ENCODE data around the gene SEC23B.
"Not testable (repeated sequence)": the region's sequence is repeated elsewhere in the genome, so short reads cannot be mapped to it uniquely, and the experiment has no call there.

Gene SEC23B

DNA sequence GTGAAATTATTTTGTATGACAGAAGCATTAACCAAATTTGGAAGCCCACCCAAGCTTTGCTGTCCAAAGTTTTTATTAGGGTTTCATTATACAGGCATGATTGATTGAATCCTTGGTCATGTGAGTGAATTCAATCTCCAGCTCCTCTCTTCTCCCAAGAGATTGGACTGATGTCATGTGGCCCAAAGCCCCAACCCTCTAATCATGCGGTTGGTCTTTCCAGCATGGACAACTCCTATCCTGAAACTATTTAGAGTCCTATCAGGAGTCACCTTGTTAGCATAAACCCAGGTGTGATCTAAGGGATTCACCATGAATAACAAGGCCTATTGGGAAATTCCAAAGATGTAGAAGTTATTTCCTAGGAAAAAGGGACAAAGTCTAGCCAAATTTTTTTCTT, 29.9 kb upstream of the SEC23B start:
- ChIA-PET POLR2A (no interaction called here), CTCF (interaction anchor here (2.3 kb wide), 1 partner anchor 11 kb away, joined by 4 read pairs; the partner anchor contains the start of genes DZANK1 and POLR3F)

DNA sequence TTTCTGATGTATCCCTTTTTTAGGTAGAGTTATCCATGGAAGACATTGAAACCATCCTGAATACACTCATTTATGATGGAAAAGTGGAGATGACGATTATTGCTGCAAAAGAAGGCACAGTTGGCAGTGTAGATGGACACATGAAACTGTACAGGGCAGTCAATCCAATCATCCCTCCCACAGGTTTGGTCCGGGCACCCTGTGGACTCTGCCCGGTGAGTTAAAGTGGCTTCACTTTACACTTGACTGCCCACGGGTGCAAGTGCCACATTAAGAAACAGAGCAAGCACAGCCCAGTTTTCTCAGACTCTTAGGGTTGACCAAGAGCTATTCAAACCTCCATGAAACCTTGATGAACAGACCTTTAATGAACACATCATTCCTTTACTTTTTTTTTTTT, 26.1 kb upstream of the SEC23B start:
- CTCF ChIA-PET: interaction anchor here (1.1 kb wide), 1 partner anchor 11 kb away, joined by 4 read pairs; no protein-coding TSS in a partner anchor
- POLR2A ChIA-PET: no interaction called here
- TF ChIP-seq, protein P1, sequence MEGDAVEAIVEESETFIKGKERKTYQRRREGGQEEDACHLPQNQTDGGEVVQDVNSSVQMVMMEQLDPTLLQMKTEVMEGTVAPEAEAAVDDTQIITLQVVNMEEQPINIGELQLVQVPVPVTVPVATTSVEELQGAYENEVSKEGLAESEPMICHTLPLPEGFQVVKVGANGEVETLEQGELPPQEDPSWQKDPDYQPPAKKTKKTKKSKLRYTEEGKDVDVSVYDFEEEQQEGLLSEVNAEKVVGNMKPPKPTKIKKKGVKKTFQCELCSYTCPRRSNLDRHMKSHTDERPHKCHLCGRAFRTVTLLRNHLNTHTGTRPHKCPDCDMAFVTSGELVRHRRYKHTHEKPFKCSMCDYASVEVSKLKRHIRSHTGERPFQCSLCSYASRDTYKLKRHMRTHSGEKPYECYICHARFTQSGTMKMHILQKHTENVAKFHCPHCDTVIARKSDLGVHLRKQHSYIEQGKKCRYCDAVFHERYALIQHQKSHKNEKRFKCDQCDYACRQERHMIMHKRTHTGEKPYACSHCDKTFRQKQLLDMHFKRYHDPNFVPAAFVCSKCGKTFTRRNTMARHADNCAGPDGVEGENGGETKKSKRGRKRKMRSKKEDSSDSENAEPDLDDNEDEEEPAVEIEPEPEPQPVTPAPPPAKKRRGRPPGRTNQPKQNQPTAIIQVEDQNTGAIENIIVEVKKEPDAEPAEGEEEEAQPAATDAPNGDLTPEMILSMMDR (IDR thresholded peaks at IDR 0.05; ENCODE audit: control extremely low read depth, extremely low read depth, low read depth, missing control alignments): no peak
- DNase-seq (ENCODE audit: extremely low spot score): no peak

More for the DNA sequence above, 29.9 kb upstream of the SEC23B start:
- TF ChIP-seq, protein P1 (IDR thresholded peaks at IDR 0.05; ENCODE audit: control extremely low read depth, extremely low read depth, low read depth, missing control alignments): no peak
- no peak for DNase-seq (ENCODE audit: extremely low spot score)

DNA sequence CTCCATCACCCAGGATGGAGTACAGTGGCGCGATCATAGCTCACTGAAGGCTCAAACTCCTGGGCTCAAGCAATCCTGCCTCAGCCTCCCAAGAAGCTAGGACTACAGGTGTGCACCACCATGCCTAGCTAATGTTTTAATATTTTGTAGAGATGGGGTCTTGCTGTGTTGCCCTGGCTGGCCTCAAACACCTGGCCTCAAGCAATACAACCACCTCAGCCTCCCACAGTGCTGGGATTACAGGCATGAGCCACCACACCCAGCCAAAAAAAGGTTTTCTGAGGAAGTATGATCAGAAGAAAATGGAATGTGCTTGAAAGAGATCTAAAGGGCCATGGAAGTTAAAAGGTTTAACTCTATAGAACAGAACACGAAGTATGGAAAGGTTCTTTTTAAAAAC, 19.4 kb upstream of the SEC23B start:
- DNase-seq (ENCODE audit: extremely low spot score): no peak
- ChIA-PET POLR2A (no interaction called here), CTCF (interaction anchor here (3.8 kb wide), 1 partner anchor 21 kb away, joined by 12 read pairs; the partner anchor contains the start of genes DZANK1 and POLR3F)
- TF ChIP-seq, protein P1 (IDR thresholded peaks at IDR 0.05; ENCODE audit: control extremely low read depth, extremely low read depth, low read depth, missing control alignments): no peak

DNA sequence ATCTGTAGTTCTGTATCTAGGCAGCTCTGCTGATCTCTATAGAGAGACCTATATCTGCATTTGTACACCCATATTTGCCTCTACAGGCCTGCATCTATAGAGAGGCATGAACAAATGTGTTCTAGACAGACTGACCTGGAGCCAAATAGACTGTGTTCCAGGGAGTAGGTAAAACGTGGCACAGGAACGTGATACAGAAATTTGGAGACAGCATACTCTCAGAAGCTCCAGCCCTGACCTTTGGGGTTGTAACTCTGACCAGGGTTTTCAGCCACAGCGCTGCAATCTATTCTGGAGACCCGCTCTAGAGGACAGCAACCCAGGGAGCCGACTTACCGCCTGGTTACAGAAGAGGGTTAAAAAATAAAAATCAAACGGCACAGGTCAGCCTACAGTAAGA, 11.7 kb upstream of the SEC23B start:
- TF ChIP-seq, protein P1 (IDR thresholded peaks at IDR 0.05; ENCODE audit: control extremely low read depth, extremely low read depth, low read depth, missing control alignments): no peak
- DNase-seq (ENCODE audit: extremely low spot score): no peak
- ChIA-PET CTCF (interaction anchor here (1.1 to 3.3 kb wide), 5 partner anchors 9 to 33 kb away, joined by 3 to 35 read pairs (median 4); partner anchors contain the start of gene SEC23B), POLR2A (interaction anchor here (0.7 to 2.4 kb wide), 2 partner anchors 11 to 29 kb away, joined by 5 to 18 read pairs; partner anchors contain the start of genes DZANK1 and SEC23B)

GRCh38 chr20:18496740-18497592, 10.8 kb upstream of the SEC23B start, which contains the start of gene RBBP9:
TSS of gene RBBP9 (minus strand) at chr20:18497225. CDS start at chr20:18497167, 58 bp downstream.
- POLR2A ChIA-PET: interaction anchor here (0.7 to 2.4 kb wide), 2 partner anchors 10 to 30 kb away, joined by 5 to 18 read pairs; partner anchors contain the start of genes DZANK1 and SEC23B
- DNase-seq (ENCODE audit: extremely low spot score): peak; percentile 88
- TF ChIP-seq, protein P1 (IDR thresholded peaks at IDR 0.05; ENCODE audit: control extremely low read depth, extremely low read depth, low read depth, missing control alignments): no peak
- CTCF ChIA-PET: interaction anchor here (1.1 to 3.3 kb wide), 4 partner anchors 10 to 44 kb away, joined by 3 to 35 read pairs (median 6); partner anchors contain the start of gene SEC23B

GRCh38 chr20:18497603-18498002, 10.1 kb upstream of the SEC23B start:
- DNase-seq (ENCODE audit: extremely low spot score): no peak
- ChIA-PET CTCF (interaction anchor here (1.1 to 3.3 kb wide), 3 partner anchors 10 to 44 kb away, joined by 3 to 35 read pairs (median 9); partner anchors contain the start of gene SEC23B), POLR2A (interaction anchor here (2.4 kb wide), 1 partner anchor 10 kb away, joined by 18 read pairs; the partner anchor contains the start of gene SEC23B)
- TF ChIP-seq, protein P1 (IDR thresholded peaks at IDR 0.05; ENCODE audit: control extremely low read depth, extremely low read depth, low read depth, missing control alignments): no peak

- DNase-seq (ENCODE audit: extremely low spot score); POLR2A ChIA-PET: not testable (repeated sequence)
- CTCF ChIA-PET: interaction anchor here (1.0 kb wide), 1 partner anchor 33 kb away, joined by 3 read pairs; no protein-coding TSS in a partner anchor
Measured at GRCh38 chr20:18501672-18502071, 6.1 kb upstream of the SEC23B start.

Measured in GM10248 (cell line).